Right hindlimb (tissue), 1 donor: ENCODE results near the gene SLC35D3.
"Not testable (repeated sequence)": the region's sequence is repeated elsewhere in the genome, so short reads cannot be mapped to it uniquely, and the experiment has no call there.

Experiments
- DNase-seq: peaks from one replicate; pipeline ENCODE4 v3.0.0-alpha.2; 2018

The SLC35D3 gene

GRCh38 chr6:136921936-136922684, at the start of gene SLC35D3:
Gene SLC35D3 (plus strand): TSS chr6:136922301. CDS start chr6:136922429, 128 bp downstream.
- DNase-seq, result peak; percentile 26

GRCh38 chr6:136873748-136874147, 48.4 kb upstream of the SLC35D3 start:
- no peak for DNase-seq

- not testable (repeated sequence) for DNase-seq
These were observed 45.6 kb upstream of the SLC35D3 start for GRCh38 chr6:136876469-136876868.

GRCh38 chr6:136880748-136881460, 41.2 kb upstream of the SLC35D3 start:
- DNase-seq, result no peak

GRCh38 chr6:136886091-136886490, 36.0 kb upstream of the SLC35D3 start:
- no peak for DNase-seq

- DNase-seq, result no peak
These were observed 34.1 kb upstream of the SLC35D3 start for GRCh38 chr6:136887953-136888352.

- DNase-seq, result no peak
These were observed 32.6 kb upstream of the SLC35D3 start for GRCh38 chr6:136889271-136890193.

- no peak for DNase-seq
These were observed 31.8 kb upstream of the SLC35D3 start for GRCh38 chr6:136890194-136890839.

- DNase-seq, result no peak
These were observed 31.1 kb upstream of the SLC35D3 start for GRCh38 chr6:136890986-136891385.

GRCh38 chr6:136893187-136893586, 28.9 kb upstream of the SLC35D3 start:
- DNase-seq, result no peak

- no peak for DNase-seq
These were observed 26.2 kb upstream of the SLC35D3 start for GRCh38 chr6:136895901-136896300.

GRCh38 chr6:136897071-136897470, 25.0 kb upstream of the SLC35D3 start:
- DNase-seq, result no peak

GRCh38 chr6:136901212-136901784, 20.8 kb upstream of the SLC35D3 start:
- no peak for DNase-seq

GRCh38 chr6:136904477-136904876, 17.6 kb upstream of the SLC35D3 start:
- not testable (repeated sequence) for DNase-seq

- no peak for DNase-seq
These were observed 7.2 kb upstream of the SLC35D3 start for GRCh38 chr6:136914947-136915346.

GRCh38 chr6:136918706-136919105, 3.4 kb upstream of the SLC35D3 start:
- no peak for DNase-seq

GRCh38 chr6:136920216-136920615, 1.9 kb upstream of the SLC35D3 start:
- no peak for DNase-seq

- peak; percentile 22 for DNase-seq
These were observed 1.3 kb upstream of the SLC35D3 start for GRCh38 chr6:136920671-136921380.

GRCh38 chr6:136921381-136921935, 643 bp upstream of the SLC35D3 start:
- DNase-seq, result peak; percentile 41

- no peak for DNase-seq
These were observed 545 bp downstream of the SLC35D3 start for GRCh38 chr6:136922685-136923006.
